HEK293T (cell line): ENCODE results near the gene DEDD2.

ENCODE experiments used
- BHLHE40 ChIP-seq: fragments of 450-650 bp; IDR thresholded peaks from 2 replicates; pipeline ENCODE4 v1.6.1; 2016; ENCODE audit warnings: mild to moderate bottlenecking, moderate library complexity, borderline replicate concordance
- ELF4 ChIP-seq: fragments of 450-650 bp; IDR thresholded peaks from 2 replicates; pipeline ENCODE4 v1.6.1; 2017; ENCODE audit warnings: antibody characterized with exemption
- FOXK2 ChIP-seq: fragments of 450-650 bp; IDR thresholded peaks from 2 replicates; pipeline ENCODE4 v1.6.1; 2016; ENCODE audit warnings: mild to moderate bottlenecking
- FOXM1 ChIP-seq: fragments of 450-650 bp; IDR thresholded peaks from 2 replicates; pipeline ENCODE4 v1.6.1; 2017; ENCODE audit warnings: mild to moderate bottlenecking, borderline replicate concordance
- LEF1 ChIP-seq: fragments of 450-650 bp; IDR thresholded peaks from 2 replicates; pipeline ENCODE4 v1.6.1; 2017; ENCODE audit warnings: mild to moderate bottlenecking, borderline replicate concordance
- SP1 ChIP-seq: fragments of 450-650 bp; IDR thresholded peaks from 2 replicates; pipeline ENCODE4 v1.6.1; 2017

- no peak for TF ChIP-seq LEF1
- TF ChIP-seq FOXK2, result no peak
- no peak for TF ChIP-seq SP1
- no peak for TF ChIP-seq FOXM1
- TF ChIP-seq BHLHE40, result no peak
- TF ChIP-seq ELF4, result no peak
These were observed 27.8 kb upstream of the DEDD2 start for GRCh38 chr19:42245231-42245630.
